DOHH2 (cell line): Measurements from ENCODE around the gene COL26A1.

Source experiments
- H3F3A ChIP-seq: fragments of 200-600 bp; sonication (generic), shearing (Covaris generic); 2 replicates; pipeline ENCODE4 v1.6.0; 2016; ENCODE audit warnings: antibody characterized with exemption, mild to moderate bottlenecking; ENCODE audit not compliant: control insufficient read depth, insufficient read depth
- H3K27ac ChIP-seq: fragments of 200-600 bp; sonication (generic); 2 replicates; pipeline ENCODE4 v1.5.1; 2014; ENCODE audit warnings: low read depth, mild to moderate bottlenecking, low read length, moderate library complexity
- H3K27me3 ChIP-seq: fragments of 200-600 bp; sonication (generic); 2 replicates; pipeline ENCODE4 v1.6.1; 2014; ENCODE audit warnings: mild to moderate bottlenecking, low read length, mixed read lengths; ENCODE audit not compliant: control insufficient read depth
- H3K36me3 ChIP-seq: fragments of 200-600 bp; sonication (generic); 2 replicates; pipeline ENCODE4 v1.6.1; 2014; ENCODE audit warnings: mild to moderate bottlenecking, low read length, moderate library complexity, mixed read lengths; ENCODE audit not compliant: control insufficient read depth
- H3K4me1 ChIP-seq: fragments of 200-600 bp; sonication (generic); 2 replicates; pipeline ENCODE4 v1.6.1; 2014; ENCODE audit warnings: mild to moderate bottlenecking, low read length, mixed read lengths; ENCODE audit not compliant: control insufficient read depth
- H3K4me2 ChIP-seq: fragments of 200-600 bp; sonication (generic); 2 replicates; pipeline ENCODE4 v1.6.0; 2014; ENCODE audit warnings: mild to moderate bottlenecking, low read length, moderate library complexity
- H3K4me3 ChIP-seq: fragments of 200-600 bp; sonication (generic); 2 replicates; pipeline ENCODE4 v1.5.1; 2014; ENCODE audit warnings: mild to moderate bottlenecking, low read length, mixed read lengths
- H3K79me2 ChIP-seq: fragments of 200-600 bp; sonication (generic); 2 replicates; pipeline ENCODE4 v1.6.1; 2014; ENCODE audit warnings: mild to moderate bottlenecking, low read length, mixed read lengths; ENCODE audit not compliant: control insufficient read depth
- H3K9me2 ChIP-seq: fragments of 200-600 bp; sonication (generic); replicated peaks from 2 replicates; pipeline ENCODE4 v1.6.1; 2014; ENCODE audit warnings: mild to moderate bottlenecking, low read length, mixed read lengths; ENCODE audit not compliant: control insufficient read depth
- H3K9me3 ChIP-seq: fragments of 200-600 bp; sonication (generic); 2 replicates; pipeline ENCODE4 v1.6.1; 2014; ENCODE audit warnings: antibody characterized with exemption, low read length, mixed read lengths; ENCODE audit not compliant: control insufficient read depth, insufficient read depth
- H4K20me1 ChIP-seq: fragments of 200-600 bp; sonication (generic); 2 replicates; pipeline ENCODE4 v1.6.0; 2014; ENCODE audit warnings: low read depth, mild to moderate bottlenecking, antibody characterized with exemption, low read length, moderate library complexity; ENCODE audit not compliant: control insufficient read depth, insufficient read depth
- EZH2phosphoT487 ChIP-seq: fragments of 200-600 bp; sonication (generic); IDR thresholded peaks from 2 replicates; pipeline ENCODE4 v1.6.1; 2017; ENCODE audit warnings: borderline replicate concordance, mild to moderate bottlenecking, antibody characterized with exemption, low read length, moderate library complexity, mixed read lengths
- TF ChIP-seq, protein P1 (sequence below): fragments of 200-600 bp; sonication (generic); IDR thresholded peaks from one replicate; pipeline ENCODE4 v1.5.1; 2014; ENCODE audit warnings: antibody characterized with exemption, mild to moderate bottlenecking, low read depth, low read length; ENCODE audit not compliant: poor library complexity, severe bottlenecking

Gene COL26A1

DNA sequence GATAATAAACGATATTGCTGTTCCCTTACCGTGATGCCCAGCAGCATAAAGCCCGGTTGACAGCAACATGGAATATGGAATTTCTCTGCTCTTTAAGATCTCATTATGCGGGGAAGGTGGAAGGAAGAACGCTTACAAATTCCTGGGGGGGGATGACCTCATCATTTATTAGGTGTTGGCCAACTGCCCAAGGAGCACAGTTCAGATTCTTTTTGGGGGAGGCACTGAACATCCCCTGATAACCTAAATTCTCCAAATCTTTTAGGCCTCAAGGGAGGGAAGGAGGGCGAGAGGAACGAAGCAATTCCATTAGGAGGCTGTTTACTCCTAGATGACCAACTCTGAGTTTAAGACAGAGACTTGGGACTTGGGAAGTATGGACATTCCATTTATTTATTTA lies 5.2 kb upstream of the COL26A1 start:
- Histone ChIP-seq H3K27ac (no peak overlapping the region), H3K79me2 (no peaks in the 10 kb centered on the region), H3K27me3 (peaks cover 11% of the 10 kb centered on the region), H3K4me3 (no peak overlapping the region), H3K36me3 (no peaks in the 10 kb centered on the region), H3K4me1 (no peaks in the 10 kb centered on the region), H3F3A (no peaks in the 10 kb centered on the region), H3K9me2 (no peaks in the 10 kb centered on the region), H3K4me2 (no peak overlapping the region), H3K9me3 (no peaks in the 10 kb centered on the region), H4K20me1 (peaks cover 4% of the 10 kb centered on the region; the same call in 1 of the 2 replicates)
- TF ChIP-seq EZH2phosphoT487, result no peak
- TF ChIP-seq, protein P1, sequence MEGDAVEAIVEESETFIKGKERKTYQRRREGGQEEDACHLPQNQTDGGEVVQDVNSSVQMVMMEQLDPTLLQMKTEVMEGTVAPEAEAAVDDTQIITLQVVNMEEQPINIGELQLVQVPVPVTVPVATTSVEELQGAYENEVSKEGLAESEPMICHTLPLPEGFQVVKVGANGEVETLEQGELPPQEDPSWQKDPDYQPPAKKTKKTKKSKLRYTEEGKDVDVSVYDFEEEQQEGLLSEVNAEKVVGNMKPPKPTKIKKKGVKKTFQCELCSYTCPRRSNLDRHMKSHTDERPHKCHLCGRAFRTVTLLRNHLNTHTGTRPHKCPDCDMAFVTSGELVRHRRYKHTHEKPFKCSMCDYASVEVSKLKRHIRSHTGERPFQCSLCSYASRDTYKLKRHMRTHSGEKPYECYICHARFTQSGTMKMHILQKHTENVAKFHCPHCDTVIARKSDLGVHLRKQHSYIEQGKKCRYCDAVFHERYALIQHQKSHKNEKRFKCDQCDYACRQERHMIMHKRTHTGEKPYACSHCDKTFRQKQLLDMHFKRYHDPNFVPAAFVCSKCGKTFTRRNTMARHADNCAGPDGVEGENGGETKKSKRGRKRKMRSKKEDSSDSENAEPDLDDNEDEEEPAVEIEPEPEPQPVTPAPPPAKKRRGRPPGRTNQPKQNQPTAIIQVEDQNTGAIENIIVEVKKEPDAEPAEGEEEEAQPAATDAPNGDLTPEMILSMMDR, result no peak

DNA sequence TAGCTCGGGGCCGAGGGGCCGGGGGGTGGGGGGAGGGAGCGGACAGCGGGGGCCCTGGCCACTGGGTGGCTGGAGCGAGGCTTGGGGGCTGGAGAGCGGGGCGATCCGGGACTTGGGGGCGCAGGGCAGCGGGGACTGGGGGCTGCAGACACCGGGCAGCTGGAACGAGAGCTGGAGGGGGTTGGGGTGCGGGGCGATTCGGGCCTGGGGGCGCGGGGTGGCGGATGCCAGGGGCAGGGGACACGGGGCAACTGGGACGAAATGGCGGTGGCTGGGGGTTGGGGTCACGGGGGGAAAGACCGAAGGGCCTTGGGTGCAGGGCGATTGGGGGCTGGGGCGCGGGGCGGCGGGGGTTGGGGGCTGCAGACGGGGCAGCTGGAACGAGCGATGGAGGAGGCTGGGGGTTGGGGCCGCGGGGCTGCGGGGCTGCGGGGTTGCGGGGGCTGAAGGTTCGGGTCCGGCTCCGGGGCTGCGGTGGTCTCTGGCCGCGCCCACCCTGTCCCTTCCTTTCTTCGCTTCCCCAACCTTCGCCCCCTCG lies 590 bp downstream of the COL26A1 start:
- Histone ChIP-seq H3K27ac (no peak overlapping the region), H3K9me2 (no peaks in the 10 kb centered on the region), H3K4me2 (peak overlapping the region; percentile 53), H3K27me3 (peaks cover 9% of the 10 kb centered on the region), H3F3A (no peaks in the 10 kb centered on the region), H3K4me3 (peak overlapping the region; percentile 38; the same call in 1 of the 2 replicates), H4K20me1 (peaks cover 2% of the 10 kb centered on the region; the same call in 1 of the 2 replicates), H3K36me3 (no peaks in the 10 kb centered on the region), H3K4me1 (peaks cover 5% of the 10 kb centered on the region; the same call in 1 of the 2 replicates), H3K79me2 (no peaks in the 10 kb centered on the region), H3K9me3 (no peaks in the 10 kb centered on the region)
- TF ChIP-seq, protein P1, result no peak
- TF ChIP-seq EZH2phosphoT487, result no peak

DNA sequence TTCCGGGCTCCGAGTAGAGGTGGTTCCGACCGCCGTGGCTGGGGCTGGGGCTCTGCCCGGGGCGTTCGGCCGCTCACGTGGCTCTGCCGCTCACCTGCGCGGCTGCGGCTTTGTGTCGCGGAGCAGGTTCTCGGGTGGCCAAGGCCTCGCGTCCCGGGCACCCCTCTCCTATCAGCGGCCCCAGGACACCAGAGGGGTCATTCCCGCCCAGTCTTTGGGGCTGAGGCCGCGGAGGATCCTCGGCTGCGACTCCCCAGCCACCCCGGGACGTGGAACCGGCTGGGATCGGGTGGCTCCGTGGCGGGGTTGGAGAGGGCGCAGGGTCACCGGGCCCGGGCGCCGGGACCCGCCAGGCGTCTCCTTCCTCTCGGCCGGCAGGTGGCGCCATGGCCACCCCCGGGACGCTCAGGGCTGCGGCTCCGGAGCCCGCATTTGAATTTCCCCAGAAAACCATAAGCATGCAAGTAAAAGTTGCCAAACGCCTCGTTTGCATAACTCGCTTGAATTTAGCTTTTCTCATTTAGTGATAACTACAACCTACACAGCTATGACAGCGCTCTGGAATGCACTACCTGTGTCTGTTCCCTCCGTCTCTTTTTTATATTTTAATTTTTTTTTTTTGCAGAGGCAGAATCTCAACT lies 1.2 kb downstream of the COL26A1 start:
- no peaks in the 10 kb centered on the region for H3K9me3 ChIP-seq
- no peak overlapping the region for H3K27ac ChIP-seq
- H3K79me2 ChIP-seq, result no peaks in the 10 kb centered on the region
- TF ChIP-seq, protein P1, result peak; percentile 95
- TF ChIP-seq EZH2phosphoT487, result peak; percentile 77; the same call in 1 of the 2 replicates
- no peaks in the 10 kb centered on the region for H3K9me2 ChIP-seq
- peaks cover 9% of the 10 kb centered on the region for H3K27me3 ChIP-seq
- H3F3A ChIP-seq, result no peaks in the 10 kb centered on the region
- no peaks in the 10 kb centered on the region for H3K36me3 ChIP-seq
- H3K4me3 ChIP-seq, result peak overlapping the region; percentile 38; the same call in 1 of the 2 replicates
- H4K20me1 ChIP-seq, result peaks cover 2% of the 10 kb centered on the region; the same call in 1 of the 2 replicates
- H3K4me1 ChIP-seq, result peaks cover 5% of the 10 kb centered on the region; the same call in 1 of the 2 replicates
- H3K4me2 ChIP-seq, result peak overlapping the region; percentile 53
